ENCODE data around the gene MGME1. TPM values are rescaled to one million over a fixed set of nuclear protein-coding genes. Genes with fewer than 3 reads are reported as not detected.

Gene MGME1
- total and polyA plus RNA-seq, 9 of the 15 experiments (the other 6 are each of a cell fraction or from before 2014, with no cell fraction given), result 13.4 to 45.1 (median 30.6) TPM

DNA sequence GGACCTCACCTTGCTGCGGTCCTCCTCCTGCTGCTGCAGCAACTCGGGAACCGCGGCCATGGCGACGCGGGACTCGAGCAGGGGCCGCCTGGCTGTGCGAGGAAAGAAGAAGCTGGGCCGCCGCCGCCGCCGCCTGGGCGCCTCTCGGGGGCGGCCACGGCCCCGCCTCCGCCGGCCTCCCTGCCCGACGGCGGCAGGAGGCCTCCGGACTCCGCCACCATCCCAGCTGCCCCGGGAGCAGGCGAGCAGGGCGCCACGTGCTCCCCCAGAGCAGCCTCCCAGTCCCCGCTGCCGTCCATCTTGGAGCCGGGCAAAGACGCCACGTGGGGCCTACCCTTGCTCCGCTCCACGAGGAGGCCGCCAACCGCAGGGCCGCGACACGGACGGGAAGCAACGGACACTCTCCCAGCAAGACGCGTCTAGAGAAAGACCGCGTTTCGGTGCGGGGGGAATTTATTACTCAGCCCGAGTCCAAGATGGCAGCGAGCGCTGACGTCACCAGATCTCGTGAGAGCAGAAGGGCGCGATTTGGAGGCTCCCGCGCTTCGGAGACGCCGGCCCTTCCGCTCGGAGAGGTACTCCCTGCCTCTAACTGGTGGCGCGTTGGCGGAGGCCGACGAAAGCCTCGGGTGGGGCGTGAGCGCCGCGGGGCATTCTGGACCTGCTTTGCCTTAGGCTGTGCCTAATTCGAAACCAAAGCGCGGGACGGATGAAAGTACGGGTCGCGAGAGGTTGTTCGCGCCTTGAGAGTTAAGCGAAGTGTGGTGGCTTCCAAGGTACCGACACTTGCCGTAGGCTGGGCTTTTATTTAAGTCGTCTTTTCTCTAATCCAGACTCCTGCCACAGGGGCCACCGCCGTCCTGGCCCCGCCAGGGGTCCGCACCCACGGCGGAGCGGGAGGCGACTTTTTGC is at the start of gene MGME1, which contains the start of gene SNX5 (continued):
- TF ChIP-seq, protein P1, sequence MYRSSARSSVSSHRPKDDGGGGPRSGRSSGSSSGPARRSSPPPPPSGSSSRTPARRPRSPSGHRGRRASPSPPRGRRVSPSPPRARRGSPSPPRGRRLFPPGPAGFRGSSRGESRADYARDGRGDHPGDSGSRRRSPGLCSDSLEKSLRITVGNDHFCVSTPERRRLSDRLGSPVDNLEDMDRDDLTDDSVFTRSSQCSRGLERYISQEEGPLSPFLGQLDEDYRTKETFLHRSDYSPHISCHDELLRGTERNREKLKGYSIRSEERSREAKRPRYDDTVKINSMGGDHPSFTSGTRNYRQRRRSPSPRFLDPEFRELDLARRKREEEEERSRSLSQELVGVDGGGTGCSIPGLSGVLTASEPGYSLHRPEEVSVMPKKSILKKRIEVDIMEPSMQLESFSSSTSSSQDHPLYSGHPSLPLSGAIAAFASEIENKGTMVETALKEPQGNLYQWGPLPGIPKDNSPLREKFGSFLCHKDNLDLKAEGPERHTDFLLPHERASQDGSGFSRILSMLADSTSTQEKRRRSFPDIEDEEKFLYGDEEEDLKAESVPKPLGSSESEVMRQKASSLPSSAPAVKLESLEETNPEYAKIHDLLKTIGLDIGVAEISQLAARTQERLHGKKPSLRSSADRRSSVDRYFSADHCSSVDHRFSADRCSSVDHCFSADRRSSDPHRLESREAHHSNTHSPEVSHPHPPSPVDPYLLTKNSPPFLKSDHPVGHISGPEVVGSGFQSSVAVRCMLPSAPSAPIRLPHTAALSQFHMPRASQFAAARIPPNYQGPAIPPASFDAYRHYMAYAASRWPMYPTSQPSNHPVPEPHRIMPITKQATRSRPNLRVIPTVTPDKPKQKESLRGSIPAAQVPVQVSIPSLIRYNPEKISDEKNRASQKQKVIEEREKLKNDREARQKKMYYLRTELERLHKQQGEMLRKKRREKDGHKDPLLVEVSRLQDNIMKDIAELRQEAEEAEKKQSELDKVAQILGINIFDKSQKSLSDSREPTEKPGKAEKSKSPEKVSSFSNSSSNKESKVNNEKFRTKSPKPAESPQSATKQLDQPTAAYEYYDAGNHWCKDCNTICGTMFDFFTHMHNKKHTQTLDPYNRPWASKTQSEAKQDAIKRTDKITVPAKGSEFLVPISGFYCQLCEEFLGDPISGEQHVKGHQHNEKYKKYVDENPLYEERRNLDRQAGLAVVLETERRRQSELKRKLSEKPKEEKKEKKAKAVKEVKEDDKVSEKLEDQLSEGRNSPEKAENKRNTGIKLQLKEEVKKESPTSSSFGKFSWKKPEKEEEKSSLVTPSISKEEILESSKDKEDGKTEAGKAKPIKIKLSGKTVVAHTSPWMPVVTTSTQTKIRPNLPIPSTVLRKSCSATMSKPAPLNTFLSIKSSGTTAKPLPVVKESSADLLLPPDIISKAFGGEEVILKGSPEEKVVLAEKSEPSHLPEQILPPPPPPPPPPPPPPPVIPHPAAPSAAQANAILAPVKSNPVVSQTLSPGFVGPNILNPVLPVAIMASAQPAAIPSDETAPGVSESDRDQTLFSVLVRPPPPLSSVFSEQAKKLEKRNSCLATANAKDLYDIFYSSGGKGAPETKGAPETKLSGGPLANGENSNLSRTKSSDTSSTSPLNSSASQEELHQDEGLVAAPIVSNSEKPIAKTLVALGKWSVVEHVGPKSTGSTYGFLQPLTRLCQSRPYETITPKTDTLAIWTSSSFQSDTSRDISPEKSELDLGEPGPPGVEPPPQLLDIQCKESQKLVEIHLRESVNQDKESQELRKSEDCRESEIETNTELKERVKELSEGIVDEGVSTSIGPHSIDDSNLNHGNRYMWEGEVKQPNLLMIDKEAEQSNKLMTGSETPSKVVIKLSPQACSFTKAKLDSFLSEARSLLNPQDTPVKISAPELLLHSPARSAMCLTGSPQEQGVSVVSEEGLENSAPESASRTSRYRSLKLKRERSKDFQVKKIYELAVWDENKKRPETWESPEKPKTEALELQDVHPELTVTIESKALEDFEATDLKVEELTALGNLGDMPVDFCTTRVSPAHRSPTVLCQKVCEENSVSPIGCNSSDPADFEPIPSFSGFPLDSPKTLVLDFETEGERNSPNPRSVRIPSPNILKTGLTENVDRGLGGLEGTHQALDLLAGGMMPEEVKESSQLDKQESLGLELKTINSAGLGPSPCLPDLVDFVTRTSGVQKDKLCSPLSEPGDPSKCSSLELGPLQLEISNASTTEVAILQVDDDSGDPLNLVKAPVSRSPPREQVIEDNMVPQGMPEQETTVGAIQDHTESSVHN (IDR thresholded peaks at IDR 0.05; ENCODE audit: borderline replicate concordance in 1 of 2, low read depth in 1 of 2), result no peak
- TF ChIP-seq KAT2B (IDR thresholded peaks at IDR 0.05; ENCODE audit: low read depth, low read length) (no peak), ZNF41 (CRISPR knock-in tag; conservative IDR thresholded peaks at IDR 0.05) (no peak), KAT8 (IDR thresholded peaks at IDR 0.05; ENCODE audit: low read depth) (no peak), ZKSCAN1 (IDR thresholded peaks at IDR 0.05; ENCODE audit: low read depth, low read length) (0 out of 2 replicates have a peak, but pooled peaks have one; percentile 23), PTTG1 (tag; IDR thresholded peaks at IDR 0.05; ENCODE audit: low read depth) (no peak), ZNF696 (CRISPR knock-in tag; conservative IDR thresholded peaks at IDR 0.05) (no peak), NFXL1 (CRISPR knock-in tag; IDR thresholded peaks at IDR 0.05) (no peak), NEUROD1 (IDR thresholded peaks at IDR 0.05; ENCODE audit: borderline replicate concordance, low read depth, low read length, partially characterized antibody) (no peak), NBN (IDR thresholded peaks at IDR 0.05; ENCODE audit: low read depth) (peak; percentile 42; the same call in 1 of the 2 replicates), ZNF384 (IDR thresholded peaks at IDR 0.05; ENCODE audit: low read depth, low read length) (no peak), SAFB (IDR thresholded peaks at IDR 0.05; ENCODE audit: borderline replicate concordance, low read depth, low read length) (no peak), CBX1 (IDR thresholded peaks at IDR 0.05; ENCODE audit: low read depth) (no peak), THRAP3 (IDR thresholded peaks at IDR 0.05; ENCODE audit: borderline replicate concordance) (no peak), TGIF2 (CRISPR knock-in tag; IDR thresholded peaks at IDR 0.05) (no peak)
- TF ChIP-seq, protein P2, sequence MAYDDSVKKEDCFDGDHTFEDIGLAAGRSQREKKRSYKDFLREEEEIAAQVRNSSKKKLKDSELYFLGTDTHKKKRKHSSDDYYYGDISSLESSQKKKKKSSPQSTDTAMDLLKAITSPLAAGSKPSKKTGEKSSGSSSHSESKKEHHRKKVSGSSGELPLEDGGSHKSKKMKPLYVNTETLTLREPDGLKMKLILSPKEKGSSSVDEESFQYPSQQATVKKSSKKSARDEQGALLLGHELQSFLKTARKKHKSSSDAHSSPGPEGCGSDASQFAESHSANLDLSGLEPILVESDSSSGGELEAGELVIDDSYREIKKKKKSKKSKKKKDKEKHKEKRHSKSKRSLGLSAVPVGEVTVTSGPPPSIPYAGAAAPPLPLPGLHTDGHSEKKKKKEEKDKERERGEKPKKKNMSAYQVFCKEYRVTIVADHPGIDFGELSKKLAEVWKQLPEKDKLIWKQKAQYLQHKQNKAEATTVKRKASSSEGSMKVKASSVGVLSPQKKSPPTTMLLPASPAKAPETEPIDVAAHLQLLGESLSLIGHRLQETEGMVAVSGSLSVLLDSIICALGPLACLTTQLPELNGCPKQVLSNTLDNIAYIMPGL (CRISPR knock-in tag; IDR thresholded peaks at IDR 0.05), result no peak; the same call in 1 of the 2 replicates
